Keratinocyte (primary cell): ENCODE results near the gene BDH2. TPM values are rescaled to one million over a fixed set of nuclear protein-coding genes. Genes with fewer than 3 reads are reported as not detected.
A peak's percentile ranks its signal among the peaks of the same experiment; 100 is the strongest.

ENCODE experiments used
- DNase-seq: peaks from one replicate; pipeline ENCODE4 v3.0.0-alpha.2; 2011; ENCODE audit warnings: low read depth, missing footprints, low spot score
- FAIRE-seq: peaks from 2 replicates; lab custom pipeline; 2011; peaks lifted over from hg19 to GRCh38; lab: Jason Lieb, UNC
- H2AFZ ChIP-seq: 2 replicates; pipeline ENCODE4 v1.6.0; 2012; ENCODE audit warnings: low read length, control low read depth, inconsistent platforms; ENCODE audit not compliant: control insufficient read depth
- H3K27ac ChIP-seq: 2 replicates; pipeline ENCODE4 v1.5.1; 2011; ENCODE audit warnings: low read length; ENCODE audit not compliant: control insufficient read depth, insufficient read depth
- H3K27me3 ChIP-seq: 3 replicates; pipeline ENCODE4 v1.6.0; 2011; ENCODE audit warnings: low read length; ENCODE audit not compliant: control insufficient read depth, insufficient read depth; ENCODE audit errors: extremely low read depth
- H3K36me3 ChIP-seq, 2 experiments: 2 replicates in 1 of 2; 3 replicates in 1 of 2; pipeline ENCODE4 v1.5.1; 2011; ENCODE audit warnings: low read length in 2 of 2, mild to moderate bottlenecking in 1 of 2; ENCODE audit not compliant: control insufficient read depth in 2 of 2, insufficient read depth in 2 of 2; ENCODE audit errors: extremely low read depth in 1 of 2
- H3K4me1 ChIP-seq: 3 replicates; pipeline ENCODE4 v1.5.1; 2011; ENCODE audit warnings: low read length; ENCODE audit not compliant: control insufficient read depth, insufficient read depth; ENCODE audit errors: extremely low read depth
- H3K4me2 ChIP-seq: 3 replicates; pipeline ENCODE4 v1.6.0; 2011; ENCODE audit warnings: low read depth, low read length; ENCODE audit not compliant: control insufficient read depth, insufficient read depth; ENCODE audit errors: extremely low read depth
- H3K4me3 ChIP-seq, 3 experiments: fragments of 200-600 bp in 1 of 3; sonication (generic) in 1 of 3; 2 replicates in 2 of 3; 3 replicates in 1 of 3; pipeline ENCODE4 v1.5.1; 2011 to 2016; ENCODE audit warnings: low read length in 3 of 3, mild to moderate bottlenecking in 3 of 3, control low read depth in 2 of 3, inconsistent platforms in 1 of 3, low read depth in 1 of 3, mixed read lengths in 1 of 3, mixed run types in 1 of 3, moderate library complexity in 1 of 3; ENCODE audit not compliant: control insufficient read depth in 2 of 3, insufficient read depth in 2 of 3; ENCODE audit errors: extremely low read depth in 1 of 3
- H3K79me2 ChIP-seq: 2 replicates; pipeline ENCODE4 v1.6.0; 2012; ENCODE audit warnings: low read length; ENCODE audit not compliant: control insufficient read depth, insufficient read depth
- H3K9ac ChIP-seq: 3 replicates; pipeline ENCODE4 v1.6.0; 2011; ENCODE audit warnings: low read length; ENCODE audit not compliant: control insufficient read depth, insufficient read depth; ENCODE audit errors: extremely low read depth
- H3K9me1 ChIP-seq: 3 replicates; pipeline ENCODE4 v1.6.0; 2011; ENCODE audit warnings: low read length; ENCODE audit not compliant: control insufficient read depth, insufficient read depth; ENCODE audit errors: extremely low read depth
- H3K9me3 ChIP-seq: 2 replicates; pipeline ENCODE4 v1.5.1; 2012; ENCODE audit warnings: low read depth, low read length; ENCODE audit not compliant: control insufficient read depth
- H4K20me1 ChIP-seq: 3 replicates; pipeline ENCODE4 v1.6.0; 2011; ENCODE audit warnings: low read length; ENCODE audit not compliant: control insufficient read depth, insufficient read depth; ENCODE audit errors: extremely low read depth
- EZH2 ChIP-seq: IDR thresholded peaks from one replicate; pipeline ENCODE4 v1.6.1; 2012; ENCODE audit warnings: inconsistent platforms, mild to moderate bottlenecking, low read length, moderate library complexity
- dilution Hi-C: fragments of 300-500 bp; cut with MboI; formaldehyde crosslinking; loops from one replicate; pipeline ENCODE4 v1.7.0; 2020; ENCODE audit warnings: low sequenced_read_pairs; ENCODE audit not compliant: extremely low pct_ligation_motif_present
- polyA plus RNA-seq, 5 experiments: library from polyadenylated mRNA; depleted of rRNA in 3 of 5; stranded (reverse) in 3 of 5; stranded (forward) in 1 of 5; unstranded in 1 of 5; fragments of >200 nt; gene quantifications; 1 replicate in 1 of 5; 2 replicates in 3 of 5; 3 replicates in 1 of 5; pipeline versions ENCODE4 v1.2.1 to v1.2.3, GENCODE V29; 2011 to 2012; ENCODE audit warnings: missing spikeins in 2 of 5, low read depth in 1 of 5, low replicate concordance in 1 of 5
- TF ChIP-seq, protein P1 (sequence below), 3 experiments: IDR thresholded peaks in 1 of 3; conservative IDR thresholded peaks in 1 of 3; optimal IDR thresholded peaks in 1 of 3; 2 replicates in 2 of 3; 3 replicates in 1 of 3; pipeline versions ENCODE3 to v1.5.1; 2011; ENCODE audit warnings: low read length in 3 of 3, mild to moderate bottlenecking in 3 of 3, moderate library complexity in 2 of 3, control low read depth in 1 of 3, inconsistent platforms in 1 of 3; ENCODE audit not compliant: insufficient read depth in 2 of 3; ENCODE audit errors: extremely low read depth in 1 of 3

Gene BDH2
- polyA plus RNA-seq, 1 donor (not counting 4 experiments of a cell fraction or from before 2014, with no cell fraction given) = 58.1 TPM

DNA sequence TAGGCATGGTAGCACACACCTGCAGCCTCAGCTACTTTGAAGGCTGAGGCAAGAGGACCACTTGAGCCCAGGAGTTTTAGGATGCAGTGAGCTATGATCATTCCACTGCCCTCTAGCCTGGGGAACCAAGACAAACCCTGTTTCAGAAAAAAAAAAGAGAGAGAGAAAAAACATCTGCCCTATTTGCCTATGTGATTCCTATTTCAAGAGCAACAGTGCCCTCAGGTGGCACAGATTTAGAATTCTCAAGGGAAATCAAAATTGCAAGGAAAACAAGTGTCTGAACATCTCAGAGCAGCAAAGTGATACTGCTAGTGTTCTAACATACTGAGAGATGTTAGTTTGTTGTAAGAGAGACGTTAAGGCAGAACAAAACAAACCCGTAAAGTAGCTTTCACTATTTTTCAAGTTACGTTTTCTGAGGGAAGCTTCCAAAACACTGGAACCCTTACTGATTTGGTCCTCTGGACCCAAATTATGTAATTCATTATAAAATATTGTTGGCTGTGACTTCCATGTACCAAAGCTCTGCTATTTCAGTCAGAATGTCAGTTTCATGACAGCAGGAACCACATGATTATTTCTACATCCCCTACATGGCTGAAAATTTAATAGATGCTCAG, 7.9 kb downstream of the BDH2 start:
- DNase-seq = peak; percentile 13
- Histone ChIP-seq H4K20me1 (no peaks in the 10 kb centered on the region), H3K9ac (no peak overlapping the region), H3K4me2 (no peak overlapping the region), H3K9me3 (no peaks in the 10 kb centered on the region), H3K36me3 (peaks cover 0 to 4% of the 10 kb centered on the region in 2 experiments), H3K4me3 (no peak overlapping the region), H3K27me3 (no peaks in the 10 kb centered on the region), H3K9me1 (no peaks in the 10 kb centered on the region), H3K4me1 (no peaks in the 10 kb centered on the region), H3K27ac (no peak overlapping the region), H3K79me2 (no peaks in the 10 kb centered on the region), H2AFZ (no peak overlapping the region)
- dilution Hi-C loops = no loop called here
- no peak for TF ChIP-seq EZH2
- TF ChIP-seq, protein P1, sequence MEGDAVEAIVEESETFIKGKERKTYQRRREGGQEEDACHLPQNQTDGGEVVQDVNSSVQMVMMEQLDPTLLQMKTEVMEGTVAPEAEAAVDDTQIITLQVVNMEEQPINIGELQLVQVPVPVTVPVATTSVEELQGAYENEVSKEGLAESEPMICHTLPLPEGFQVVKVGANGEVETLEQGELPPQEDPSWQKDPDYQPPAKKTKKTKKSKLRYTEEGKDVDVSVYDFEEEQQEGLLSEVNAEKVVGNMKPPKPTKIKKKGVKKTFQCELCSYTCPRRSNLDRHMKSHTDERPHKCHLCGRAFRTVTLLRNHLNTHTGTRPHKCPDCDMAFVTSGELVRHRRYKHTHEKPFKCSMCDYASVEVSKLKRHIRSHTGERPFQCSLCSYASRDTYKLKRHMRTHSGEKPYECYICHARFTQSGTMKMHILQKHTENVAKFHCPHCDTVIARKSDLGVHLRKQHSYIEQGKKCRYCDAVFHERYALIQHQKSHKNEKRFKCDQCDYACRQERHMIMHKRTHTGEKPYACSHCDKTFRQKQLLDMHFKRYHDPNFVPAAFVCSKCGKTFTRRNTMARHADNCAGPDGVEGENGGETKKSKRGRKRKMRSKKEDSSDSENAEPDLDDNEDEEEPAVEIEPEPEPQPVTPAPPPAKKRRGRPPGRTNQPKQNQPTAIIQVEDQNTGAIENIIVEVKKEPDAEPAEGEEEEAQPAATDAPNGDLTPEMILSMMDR (optimal IDR thresholded peaks at IDR 0.05 in 1 of 3, IDR thresholded peaks at IDR 0.05 in 1 of 3, conservative IDR thresholded peaks at IDR 0.05 in 1 of 3; ENCODE audit: extremely low read depth in 1 of 3, insufficient read depth in 2 of 3, low read length in 3 of 3) = peak in 2 of 3 experiments; percentile 53 to 69
- peak; percentile 85 for FAIRE-seq

GRCh38 chr4:103089481-103089880, 10.2 kb downstream of the BDH2 start:
- no peak overlapping the region for H3K9ac ChIP-seq
- H3K4me1 ChIP-seq = no peaks in the 10 kb centered on the region
- dilution Hi-C loops = no loop called here
- no peak overlapping the region for H3K4me3 ChIP-seq
- H3K79me2 ChIP-seq = no peaks in the 10 kb centered on the region
- H3K36me3 ChIP-seq = peaks cover 0 to 5% of the 10 kb centered on the region in 2 experiments
- H3K27ac ChIP-seq = no peak overlapping the region
- FAIRE-seq (no peak), DNase-seq (no peak)
- TF ChIP-seq EZH2 = no peak
- TF ChIP-seq, protein P1 (optimal IDR thresholded peaks at IDR 0.05 in 1 of 3, IDR thresholded peaks at IDR 0.05 in 1 of 3, conservative IDR thresholded peaks at IDR 0.05 in 1 of 3; ENCODE audit: extremely low read depth in 1 of 3, insufficient read depth in 2 of 3, low read length in 3 of 3) = no peak
- no peaks in the 10 kb centered on the region for H3K9me1 ChIP-seq
- H3K9me3 ChIP-seq = no peaks in the 10 kb centered on the region
- no peaks in the 10 kb centered on the region for H3K27me3 ChIP-seq
- H3K4me2 ChIP-seq = no peak overlapping the region
- H2AFZ ChIP-seq = no peak overlapping the region
- no peaks in the 10 kb centered on the region for H4K20me1 ChIP-seq
